ENCODE data around the gene TBC1D19.

TBC1D19 gene

GRCh38 chr4:26779674-26780073, 195.8 kb downstream of the TBC1D19 start:
- no peak for DNase-seq (ENCODE audit: low read depth in 1 of 2, low spot score in 1 of 2)

DNA sequence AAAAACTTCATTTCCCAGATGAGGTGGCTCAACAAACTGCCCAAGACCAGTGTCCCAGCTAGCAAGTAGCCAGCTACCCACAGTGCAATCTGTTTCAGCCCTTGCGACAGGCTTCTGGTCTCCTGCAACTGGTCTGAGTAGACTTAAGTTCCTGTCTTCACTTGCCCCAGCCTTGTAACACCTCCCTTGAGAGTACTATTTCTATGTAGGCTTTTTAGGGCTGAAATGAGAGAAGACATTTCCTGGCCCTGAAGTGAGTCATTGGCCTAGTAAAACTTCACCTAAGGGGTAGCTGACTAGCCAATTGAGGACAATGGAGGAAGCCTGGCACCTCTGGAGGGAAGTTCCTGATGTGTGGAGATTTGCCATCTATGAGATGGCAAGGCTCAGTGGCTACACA, 196.7 kb downstream of the TBC1D19 start:
- no peak for DNase-seq (ENCODE audit: low read depth in 1 of 2, low spot score in 1 of 2)

DNA sequence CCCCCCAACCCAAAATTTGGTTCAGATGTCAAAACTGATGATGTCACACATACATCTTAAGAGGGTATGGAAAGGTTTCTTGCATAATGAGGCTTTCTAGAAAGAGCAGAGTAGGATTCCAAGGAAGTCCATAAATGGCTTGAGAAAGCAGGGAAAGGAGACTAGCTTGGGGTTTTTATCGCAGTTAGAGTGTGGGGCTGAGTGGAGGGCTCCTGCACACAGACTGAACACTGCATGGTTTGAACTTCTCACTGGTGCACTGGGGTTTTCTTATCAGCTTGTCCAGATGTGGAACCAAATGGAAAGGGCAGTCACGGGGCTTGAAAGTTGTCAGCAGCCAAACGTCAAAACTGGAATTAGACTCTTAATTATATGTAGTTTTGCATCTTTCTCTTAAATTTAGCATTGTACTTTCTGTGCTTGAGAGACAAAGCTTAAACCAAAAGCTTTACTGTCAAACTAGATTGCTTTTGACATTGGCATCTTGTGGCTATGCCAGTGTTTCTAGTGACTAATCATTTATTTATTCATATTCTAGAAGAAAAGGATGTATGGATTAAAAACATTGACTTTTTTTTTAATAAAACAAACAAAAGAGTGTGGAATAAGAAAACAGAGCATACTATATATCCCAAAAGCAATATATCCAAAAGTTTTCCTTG, 198.4 kb downstream of the TBC1D19 start:
- DNase-seq (ENCODE audit: low read depth in 1 of 2, low spot score in 1 of 2) = no peak

- DNase-seq (ENCODE audit: low read depth in 1 of 2, low spot score in 1 of 2) = no peak
Measured at GRCh38 chr4:26782830-26783202, 198.9 kb downstream of the TBC1D19 start.

DNA sequence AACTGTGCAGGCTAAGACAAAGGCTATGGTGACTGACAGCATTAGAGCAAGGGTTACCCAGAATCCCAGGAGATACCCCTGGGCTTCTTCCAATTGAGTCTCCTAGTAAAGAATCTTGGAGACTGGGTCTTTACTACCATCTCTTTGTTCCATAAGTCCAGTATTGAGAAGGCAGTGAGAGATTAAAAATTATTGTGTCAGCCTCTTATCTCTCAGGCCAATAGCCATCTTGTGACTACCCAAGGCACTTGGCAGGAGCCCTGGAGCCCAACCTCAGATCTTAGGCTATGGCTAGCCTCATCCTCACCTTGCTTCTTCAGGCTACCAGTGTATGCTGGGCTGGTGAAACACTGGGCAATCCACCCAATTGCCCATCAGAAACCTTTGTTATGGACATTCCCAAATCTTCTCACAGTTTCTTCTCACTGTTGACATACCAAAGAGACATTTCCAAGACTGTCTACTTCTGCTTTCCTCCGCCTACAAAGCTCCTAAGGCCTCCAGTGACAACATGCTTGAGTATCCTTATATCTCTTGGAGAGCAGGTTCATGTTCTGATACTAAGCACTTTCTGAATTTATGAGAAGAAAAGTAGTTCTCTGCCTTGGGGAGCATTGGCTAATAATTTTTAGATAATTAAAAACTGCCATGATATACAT, 200.5 kb downstream of the TBC1D19 start:
- DNase-seq (ENCODE audit: low read depth in 1 of 2, low spot score in 1 of 2) = no peak

DNA sequence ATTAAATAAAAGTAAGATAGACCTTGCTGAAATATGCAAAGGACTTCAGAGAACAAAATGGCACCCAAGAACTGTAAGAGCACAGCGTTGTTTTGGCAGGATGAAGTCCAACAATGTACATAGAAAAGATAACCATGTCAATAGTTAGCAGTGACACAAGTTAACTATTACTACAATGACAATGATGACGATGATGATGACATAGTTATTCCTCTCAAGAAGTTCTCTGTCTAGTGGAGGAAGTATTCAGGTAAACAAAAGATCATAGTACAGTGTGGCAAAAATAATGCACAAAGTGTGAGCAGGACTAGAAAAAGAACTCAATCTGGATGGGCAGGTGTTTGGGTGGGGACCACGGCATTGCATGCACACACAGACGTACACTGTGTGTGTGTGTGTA, 201.4 kb downstream of the TBC1D19 start:
- no peak for DNase-seq (ENCODE audit: low read depth in 1 of 2, low spot score in 1 of 2)

GRCh38 chr4:26785810-26786209, 201.9 kb downstream of the TBC1D19 start:
- no peak for DNase-seq (ENCODE audit: low read depth in 1 of 2, low spot score in 1 of 2)

GRCh38 chr4:26786916-26787315, 203.0 kb downstream of the TBC1D19 start:
- DNase-seq (ENCODE audit: low read depth in 1 of 2, low spot score in 1 of 2) = no peak

GRCh38 chr4:26787461-26788340, 203.8 kb downstream of the TBC1D19 start:
- DNase-seq (ENCODE audit: low read depth in 1 of 2, low spot score in 1 of 2) = peak in 1 of 2 donors; percentile 37

- no peak for DNase-seq (ENCODE audit: low read depth in 1 of 2, low spot score in 1 of 2)
Measured at GRCh38 chr4:26788341-26788733, 204.5 kb downstream of the TBC1D19 start.

DNA sequence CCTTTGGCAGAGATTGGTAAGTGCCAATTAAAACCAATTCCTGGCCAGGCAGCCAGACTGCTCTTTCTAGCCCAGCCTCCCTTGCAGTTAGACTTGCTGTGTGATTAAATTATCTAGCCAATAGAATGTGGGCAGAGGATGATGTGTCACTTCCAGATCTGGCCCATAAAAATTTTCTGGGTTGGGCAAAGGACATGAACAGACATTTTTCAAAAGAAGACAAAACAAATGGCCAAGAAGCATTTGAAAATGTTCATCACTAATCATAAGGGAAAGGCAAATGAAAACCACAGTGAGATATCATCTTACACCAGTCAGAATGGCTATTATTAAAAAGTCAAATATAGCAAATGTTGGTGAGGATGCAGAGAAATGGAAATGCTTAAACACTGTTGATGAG, 205.3 kb downstream of the TBC1D19 start:
- no peak for DNase-seq (ENCODE audit: low read depth in 1 of 2, low spot score in 1 of 2)

- no peak for DNase-seq (ENCODE audit: low read depth in 1 of 2, low spot score in 1 of 2)
Measured at GRCh38 chr4:26791346-26791745, 207.5 kb downstream of the TBC1D19 start.

GRCh38 chr4:26792639-26793038, 208.8 kb downstream of the TBC1D19 start:
- no peak for DNase-seq (ENCODE audit: low read depth in 1 of 2, low spot score in 1 of 2)

- no peak for DNase-seq (ENCODE audit: low read depth in 1 of 2, low spot score in 1 of 2)
Measured at GRCh38 chr4:26793735-26794134, 209.9 kb downstream of the TBC1D19 start.

- DNase-seq (ENCODE audit: low read depth in 1 of 2, low spot score in 1 of 2) = no peak
Measured at GRCh38 chr4:26796081-26796480, 212.2 kb downstream of the TBC1D19 start.

DNA sequence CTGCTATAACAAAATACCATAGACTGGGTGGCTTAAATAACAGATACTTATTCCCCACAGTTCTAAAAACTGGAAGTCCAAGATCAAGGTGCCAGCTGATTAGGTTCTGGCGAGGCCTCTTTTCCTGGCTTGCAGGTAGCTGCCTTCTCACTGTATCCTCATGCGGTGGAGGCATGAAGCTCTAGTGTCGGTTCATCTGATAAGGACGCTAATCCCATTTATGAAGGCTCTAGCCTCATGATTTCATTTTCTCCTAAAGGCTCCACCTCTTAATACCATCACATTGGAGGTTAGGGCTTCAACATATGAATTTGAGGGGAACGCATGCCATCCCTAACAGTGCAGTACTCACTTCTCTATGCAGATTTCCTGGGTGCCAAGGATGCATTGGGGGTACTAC, 218.9 kb downstream of the TBC1D19 start:
- DNase-seq (ENCODE audit: low read depth in 1 of 2, low spot score in 1 of 2) = no peak

- no peak for DNase-seq (ENCODE audit: low read depth in 1 of 2, low spot score in 1 of 2)
Measured at GRCh38 chr4:26803211-26803861, 219.5 kb downstream of the TBC1D19 start.

DNA sequence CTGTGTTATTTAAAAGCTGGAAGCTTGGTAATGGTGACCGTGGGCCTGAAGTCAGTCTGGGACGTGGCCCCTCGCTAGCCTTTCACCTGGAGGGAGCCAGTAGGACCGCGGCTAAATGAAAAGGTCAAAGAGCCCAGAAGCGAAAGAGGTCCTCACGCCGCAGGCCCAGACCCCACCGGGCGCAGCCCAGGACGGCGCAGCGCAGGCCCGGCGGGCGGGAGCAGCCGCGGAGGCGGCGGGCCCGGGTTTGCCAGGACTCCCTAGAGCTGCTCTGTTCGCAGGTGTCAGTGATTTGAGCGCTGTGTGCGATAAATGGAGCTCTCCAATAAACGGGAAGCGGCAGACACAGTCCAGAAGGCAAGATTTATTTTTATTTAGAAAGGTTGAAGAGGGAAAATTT, 220.6 kb downstream of the TBC1D19 start:
- DNase-seq (ENCODE audit: low read depth in 1 of 2, low spot score in 1 of 2) = no peak

DNA sequence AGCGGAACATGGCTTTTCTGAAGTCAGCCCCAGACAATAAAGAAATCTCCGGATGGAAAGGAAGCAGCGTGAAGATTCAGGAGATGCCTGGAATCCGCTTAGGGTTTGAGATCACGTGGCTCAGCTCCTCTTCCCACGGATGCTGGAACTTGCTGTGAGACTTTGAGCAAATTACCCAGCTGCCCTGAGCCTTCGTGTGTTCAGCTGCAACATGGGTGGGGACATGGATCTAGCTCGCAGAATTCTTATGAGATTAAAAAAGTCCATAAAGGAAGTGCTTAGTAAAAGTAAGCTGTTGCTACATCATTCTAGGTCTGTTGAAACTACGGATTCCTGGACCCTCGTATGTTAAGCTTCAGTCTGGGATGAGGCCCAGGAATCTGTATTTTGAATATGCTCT, 221.0 kb downstream of the TBC1D19 start:
- DNase-seq (ENCODE audit: low read depth in 1 of 2, low spot score in 1 of 2) = no peak

Measured in activated CD4-positive, alpha-beta T cell treated with anti-CD3 and anti-CD28 coated beads, Interleukin-2, amount 50 U/mL, for 24 hours (primary cell).